Measurements from ENCODE around the gene TNS3.

Gene TNS3

GRCh38 chr7:47371317-47371716, 210.6 kb downstream of the TNS3 start:
- TF ChIP-seq CTCF (IDR thresholded peaks at IDR 0.05; ENCODE audit: insufficient read depth, missing control alignments): no peak
- no peak for FAIRE-seq
- DNase-seq (ENCODE audit: insufficient read length, low spot score): no peak

- no peak for DNase-seq (ENCODE audit: insufficient read length, low spot score)
- FAIRE-seq: no peak
- TF ChIP-seq CTCF (IDR thresholded peaks at IDR 0.05; ENCODE audit: insufficient read depth, missing control alignments): no peak
Measured at GRCh38 chr7:47370461-47371042, 211.4 kb downstream of the TNS3 start.

GRCh38 chr7:47369736-47370135, 212.2 kb downstream of the TNS3 start:
- DNase-seq (ENCODE audit: insufficient read length, low spot score) (no peak), FAIRE-seq (no peak)
- TF ChIP-seq CTCF (IDR thresholded peaks at IDR 0.05; ENCODE audit: insufficient read depth, missing control alignments): no peak

GRCh38 chr7:47368190-47368812, 213.6 kb downstream of the TNS3 start:
- FAIRE-seq: no peak
- no peak for TF ChIP-seq CTCF (IDR thresholded peaks at IDR 0.05; ENCODE audit: insufficient read depth, missing control alignments)
- no peak for DNase-seq (ENCODE audit: insufficient read length, low spot score)

GRCh38 chr7:47367369-47367768, 214.5 kb downstream of the TNS3 start:
- DNase-seq (ENCODE audit: insufficient read length, low spot score) (no peak), FAIRE-seq (no peak)
- TF ChIP-seq CTCF (IDR thresholded peaks at IDR 0.05; ENCODE audit: insufficient read depth, missing control alignments): no peak

GRCh38 chr7:47366960-47367359, 215.0 kb downstream of the TNS3 start:
- DNase-seq (ENCODE audit: insufficient read length, low spot score): no peak
- FAIRE-seq: no peak
- TF ChIP-seq CTCF (IDR thresholded peaks at IDR 0.05; ENCODE audit: insufficient read depth, missing control alignments): no peak

- no peak for FAIRE-seq
- DNase-seq (ENCODE audit: insufficient read length, low spot score): no peak
- TF ChIP-seq CTCF (IDR thresholded peaks at IDR 0.05; ENCODE audit: insufficient read depth, missing control alignments): no peak
Measured at GRCh38 chr7:47366211-47366610, 215.7 kb downstream of the TNS3 start.

All from D721Med (cell line).